Astrocyte of the cerebellum (primary cell): ENCODE data around the gene ARHGEF10L.

ENCODE experiments used
- DNase-seq: peaks from one replicate; pipeline ENCODE4 v3.0.0-alpha.2; 2011; ENCODE audit warnings: low read depth
- H3K4me3 ChIP-seq: 2 replicates; pipeline ENCODE4 v1.5.1; 2011; ENCODE audit warnings: mild to moderate bottlenecking, low read depth, low read length, moderate library complexity
- in situ Hi-C: cut with HindIII; loops from 2 replicates; pipeline ENCODE4 v1.10.0; 2017; ENCODE audit warnings: low sequenced_read_pairs
- TF ChIP-seq, protein P1 (sequence below): IDR thresholded peaks from 2 replicates; pipeline ENCODE4 v1.5.1; 2012; ENCODE audit warnings: low read length, low read depth, moderate library complexity, mild to moderate bottlenecking; ENCODE audit errors: missing control alignments

ARHGEF10L gene

DNA sequence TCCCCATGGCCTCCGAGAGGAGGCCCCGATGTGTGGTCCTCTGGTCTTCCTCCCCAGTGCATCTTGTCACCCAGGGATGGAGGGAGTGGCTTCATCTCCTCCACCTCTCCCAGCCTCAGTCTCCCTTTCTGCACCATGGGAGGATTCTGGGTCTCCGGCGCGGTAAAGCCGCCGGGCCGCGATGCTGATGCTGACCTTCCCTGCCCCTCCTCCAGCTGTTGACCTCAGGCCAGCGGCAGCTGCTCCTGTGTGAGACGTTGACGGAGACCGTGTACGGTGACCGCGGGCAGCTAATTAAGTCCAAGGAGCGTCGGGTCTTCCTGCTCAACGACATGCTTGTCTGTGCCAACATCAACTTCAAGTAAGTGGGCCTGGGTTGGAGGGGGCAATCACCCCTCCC lies 92.6 kb downstream of the ARHGEF10L start:
- in situ Hi-C loops: no loop called here
- DNase-seq: no peak
- no peak overlapping the region for H3K4me3 ChIP-seq
- TF ChIP-seq, protein P1, sequence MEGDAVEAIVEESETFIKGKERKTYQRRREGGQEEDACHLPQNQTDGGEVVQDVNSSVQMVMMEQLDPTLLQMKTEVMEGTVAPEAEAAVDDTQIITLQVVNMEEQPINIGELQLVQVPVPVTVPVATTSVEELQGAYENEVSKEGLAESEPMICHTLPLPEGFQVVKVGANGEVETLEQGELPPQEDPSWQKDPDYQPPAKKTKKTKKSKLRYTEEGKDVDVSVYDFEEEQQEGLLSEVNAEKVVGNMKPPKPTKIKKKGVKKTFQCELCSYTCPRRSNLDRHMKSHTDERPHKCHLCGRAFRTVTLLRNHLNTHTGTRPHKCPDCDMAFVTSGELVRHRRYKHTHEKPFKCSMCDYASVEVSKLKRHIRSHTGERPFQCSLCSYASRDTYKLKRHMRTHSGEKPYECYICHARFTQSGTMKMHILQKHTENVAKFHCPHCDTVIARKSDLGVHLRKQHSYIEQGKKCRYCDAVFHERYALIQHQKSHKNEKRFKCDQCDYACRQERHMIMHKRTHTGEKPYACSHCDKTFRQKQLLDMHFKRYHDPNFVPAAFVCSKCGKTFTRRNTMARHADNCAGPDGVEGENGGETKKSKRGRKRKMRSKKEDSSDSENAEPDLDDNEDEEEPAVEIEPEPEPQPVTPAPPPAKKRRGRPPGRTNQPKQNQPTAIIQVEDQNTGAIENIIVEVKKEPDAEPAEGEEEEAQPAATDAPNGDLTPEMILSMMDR: no peak

DNA sequence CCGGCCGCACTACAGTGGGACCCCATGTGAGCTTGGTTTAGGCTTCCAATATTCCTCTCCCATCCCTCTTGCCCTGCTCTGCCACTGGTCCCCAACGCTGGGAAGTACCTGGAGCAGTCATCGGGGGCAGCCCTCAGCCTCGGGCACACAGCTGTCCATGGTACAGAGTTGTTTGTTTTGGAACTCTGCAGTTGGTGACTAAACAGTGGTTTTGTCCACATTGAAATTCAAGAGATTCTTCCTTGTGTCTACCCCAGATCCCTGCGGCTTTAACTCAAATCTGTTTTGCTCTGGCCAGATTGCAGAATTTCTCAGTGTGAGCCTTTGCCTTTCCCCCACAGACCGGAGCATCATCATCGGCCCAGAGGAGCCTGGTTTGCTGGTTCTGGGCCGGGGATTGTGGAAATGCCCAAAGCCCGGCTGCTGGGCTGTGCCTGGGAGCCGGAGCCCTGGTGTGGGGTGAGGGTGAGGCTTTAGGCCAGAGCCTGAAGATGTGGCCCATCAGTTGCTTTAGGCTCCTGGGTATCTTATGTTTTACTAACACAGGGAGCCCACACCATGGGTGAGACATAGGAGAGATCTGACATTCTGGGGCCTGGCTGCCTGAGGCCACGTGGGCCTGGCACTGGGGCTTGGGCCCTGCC lies 93.2 kb downstream of the ARHGEF10L start:
- H3K4me3 ChIP-seq: no peak overlapping the region
- TF ChIP-seq, protein P1: no peak
- in situ Hi-C loops: no loop called here
- peak; percentile 48 for DNase-seq

DNA sequence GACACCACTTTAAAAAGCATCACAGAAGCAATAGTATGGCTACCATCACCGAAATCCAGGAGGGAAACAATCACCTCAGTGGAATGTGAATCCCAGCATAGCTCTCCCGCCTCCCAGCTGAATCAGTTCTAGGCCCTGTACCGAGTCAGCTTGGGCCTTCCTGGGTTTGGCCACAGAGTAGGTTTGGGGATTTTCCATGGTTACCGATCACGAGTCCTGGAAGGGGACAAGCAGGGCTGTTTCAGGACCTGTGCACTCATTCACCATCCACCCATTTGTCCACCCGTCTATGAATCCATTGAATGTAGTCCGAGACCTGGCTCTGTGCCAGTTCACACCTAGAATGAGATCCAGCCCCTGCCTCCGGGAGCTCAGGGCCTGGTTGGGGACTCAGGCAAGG lies 94.2 kb downstream of the ARHGEF10L start:
- no peak overlapping the region for H3K4me3 ChIP-seq
- TF ChIP-seq, protein P1: no peak
- in situ Hi-C loops: no loop called here
- DNase-seq: peak; percentile 56

- DNase-seq: no peak
Observed at GRCh38 chr1:17635276-17635675, 95.8 kb downstream of the ARHGEF10L start.

GRCh38 chr1:17635811-17636210 lies 96.3 kb downstream of the ARHGEF10L start:
- in situ Hi-C loops: no loop called here
- H3K4me3 ChIP-seq: no peak overlapping the region
- TF ChIP-seq, protein P1: no peak

More at GRCh38 chr1:17635276-17635675, 95.8 kb downstream of the ARHGEF10L start:
- H3K4me3 ChIP-seq: no peak overlapping the region
- in situ Hi-C loops: no loop called here
- TF ChIP-seq, protein P1: no peak

GRCh38 chr1:17636612-17637011 lies 97.1 kb downstream of the ARHGEF10L start:
- in situ Hi-C loops: no loop called here
- TF ChIP-seq, protein P1: no peak
- no peak overlapping the region for H3K4me3 ChIP-seq
- peak; percentile 18 for DNase-seq

More at GRCh38 chr1:17635811-17636210, 96.3 kb downstream of the ARHGEF10L start:
- no peak for DNase-seq
